HG03135 (cell line): ENCODE measurements around the gene MUC4.
A peak's percentile ranks its signal among the peaks of the same experiment; 100 is the strongest.

Experiments
- ATAC-seq: cut with Tn5 transposase; IDR thresholded peaks from one replicate; pipeline ENCODE4 v1.9.1; 2021; ENCODE audit warnings: mild to moderate bottlenecking, moderate library complexity; ENCODE audit not compliant: unreplicated experiment

MUC4 gene

GRCh38 chr3:195811756-195812155 is at the start of gene MUC4:
Gene MUC4 (minus strand): TSS chr3:195811929. CDS start chr3:195811817, 112 bp downstream.
- no peak for ATAC-seq

GRCh38 chr3:195860456-195860855 is 48.7 kb upstream of the MUC4 start:
- ATAC-seq, result no peak

GRCh38 chr3:195859846-195860411 is 48.2 kb upstream of the MUC4 start:
- ATAC-seq, result no peak

GRCh38 chr3:195859061-195859845 is 47.5 kb upstream of the MUC4 start:
- ATAC-seq, result no peak

- no peak for ATAC-seq
Observed at GRCh38 chr3:195856410-195857084, 44.8 kb upstream of the MUC4 start.

- no peak for ATAC-seq
Observed at GRCh38 chr3:195855471-195856409, 44.0 kb upstream of the MUC4 start.

- no peak for ATAC-seq
Observed at GRCh38 chr3:195854628-195855294, 43.0 kb upstream of the MUC4 start.

GRCh38 chr3:195853996-195854395 is 42.3 kb upstream of the MUC4 start:
- ATAC-seq, result no peak

- no peak for ATAC-seq
Observed at GRCh38 chr3:195853036-195853435, 41.3 kb upstream of the MUC4 start.

GRCh38 chr3:195850857-195851543 is 39.3 kb upstream of the MUC4 start:
- ATAC-seq, result peak; percentile 91

- ATAC-seq, result no peak
Observed at GRCh38 chr3:195849322-195850074, 37.8 kb upstream of the MUC4 start.

- ATAC-seq, result no peak
Observed at GRCh38 chr3:195847055-195847950, 35.6 kb upstream of the MUC4 start.

GRCh38 chr3:195845483-195845882 is 33.8 kb upstream of the MUC4 start:
- ATAC-seq, result no peak

- ATAC-seq, result no peak
Observed at GRCh38 chr3:195844671-195845218, 33.0 kb upstream of the MUC4 start.

GRCh38 chr3:195839260-195840010 is 27.7 kb upstream of the MUC4 start:
- ATAC-seq, result no peak

GRCh38 chr3:195838714-195839113 is 27.0 kb upstream of the MUC4 start:
- ATAC-seq, result no peak
